SIG-M5 treated with dmso at 0.1 percent for 504 hours (cell line): ENCODE results near the gene HBEGF.

ENCODE experiments used
- DNase-seq: peaks from one replicate; lab custom pipeline; 2025; ENCODE audit not compliant: unreplicated experiment; lab: John Stamatoyannopoulos, UW

Gene HBEGF

GRCh38 chr5:140346348-140347221 lies at the start of gene HBEGF:
TSS of gene HBEGF (minus strand) at chr5:140346603. CDS start at chr5:140346328, 275 bp downstream.
- peak; percentile 55 for DNase-seq

DNA sequence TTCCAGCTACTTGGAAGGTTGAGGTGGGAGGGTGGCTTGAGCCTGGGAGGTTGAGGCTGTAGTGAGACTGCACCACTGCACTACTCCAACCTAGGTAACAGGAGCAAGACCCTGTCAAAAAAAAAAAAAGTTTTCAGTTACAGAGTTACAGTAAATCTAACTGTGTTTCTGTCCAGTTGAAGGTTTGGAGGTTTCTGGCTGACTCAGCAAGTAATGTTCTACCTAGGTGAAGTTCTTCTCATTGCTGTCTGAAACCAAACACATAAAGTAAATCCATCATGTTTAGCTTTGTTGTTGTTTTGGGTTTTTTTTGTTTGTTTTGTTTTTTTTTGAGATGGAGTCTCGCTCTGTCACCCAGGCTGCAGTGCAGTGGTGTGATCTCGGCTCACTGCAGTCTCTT lies 47.3 kb upstream of the HBEGF start:
- DNase-seq: no peak

- DNase-seq: no peak
These were observed 45.3 kb upstream of the HBEGF start for GRCh38 chr5:140391732-140392131.

DNA sequence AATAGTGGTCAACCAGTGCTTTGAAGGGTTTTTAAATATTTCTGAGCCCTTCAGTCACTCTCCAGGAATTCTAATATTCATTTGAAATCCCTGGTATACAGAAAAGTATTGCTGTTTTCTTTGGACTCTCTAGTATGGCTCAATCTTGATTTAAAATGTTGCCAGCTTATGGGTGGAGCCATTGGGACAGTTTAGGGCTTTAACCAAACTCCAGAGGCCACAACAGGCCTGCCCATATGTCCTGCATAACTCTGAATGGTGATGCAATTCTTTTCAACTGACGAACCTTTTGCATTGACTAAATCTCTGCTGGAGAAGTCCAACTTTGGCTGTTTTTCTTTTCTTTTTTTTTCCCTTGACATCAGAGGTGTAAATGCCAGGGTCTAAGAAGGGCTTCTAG lies 44.9 kb upstream of the HBEGF start:
- DNase-seq: no peak

- no peak for DNase-seq
These were observed 41.6 kb upstream of the HBEGF start for GRCh38 chr5:140388052-140388451.

GRCh38 chr5:140383300-140383699 lies 36.9 kb upstream of the HBEGF start:
- DNase-seq: no peak

DNA sequence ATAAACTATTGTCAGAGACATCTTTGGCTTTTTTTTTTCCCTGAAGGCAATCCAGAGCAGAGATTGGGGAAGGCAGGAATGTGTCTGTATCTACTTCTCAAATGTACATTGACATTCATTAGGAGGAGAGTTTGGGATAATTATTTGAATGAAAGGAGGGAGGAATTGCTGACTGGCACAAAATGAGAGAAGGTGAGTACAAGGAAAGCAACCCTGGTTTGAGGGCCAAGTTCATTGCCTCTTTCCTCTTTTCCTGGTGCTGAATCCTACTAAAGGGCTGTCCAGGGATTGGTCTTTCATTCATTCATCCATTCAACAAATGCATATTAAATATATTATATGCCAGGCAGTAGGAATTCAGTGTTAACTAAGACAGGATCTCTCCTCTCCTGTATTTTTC lies 36.5 kb upstream of the HBEGF start:
- DNase-seq: no peak

GRCh38 chr5:140381972-140382371 lies 35.6 kb upstream of the HBEGF start:
- no peak for DNase-seq

- DNase-seq: no peak
These were observed 34.9 kb upstream of the HBEGF start for GRCh38 chr5:140381351-140381750.

GRCh38 chr5:140372971-140373487 lies 26.6 kb upstream of the HBEGF start:
- DNase-seq: peak; percentile 14

DNA sequence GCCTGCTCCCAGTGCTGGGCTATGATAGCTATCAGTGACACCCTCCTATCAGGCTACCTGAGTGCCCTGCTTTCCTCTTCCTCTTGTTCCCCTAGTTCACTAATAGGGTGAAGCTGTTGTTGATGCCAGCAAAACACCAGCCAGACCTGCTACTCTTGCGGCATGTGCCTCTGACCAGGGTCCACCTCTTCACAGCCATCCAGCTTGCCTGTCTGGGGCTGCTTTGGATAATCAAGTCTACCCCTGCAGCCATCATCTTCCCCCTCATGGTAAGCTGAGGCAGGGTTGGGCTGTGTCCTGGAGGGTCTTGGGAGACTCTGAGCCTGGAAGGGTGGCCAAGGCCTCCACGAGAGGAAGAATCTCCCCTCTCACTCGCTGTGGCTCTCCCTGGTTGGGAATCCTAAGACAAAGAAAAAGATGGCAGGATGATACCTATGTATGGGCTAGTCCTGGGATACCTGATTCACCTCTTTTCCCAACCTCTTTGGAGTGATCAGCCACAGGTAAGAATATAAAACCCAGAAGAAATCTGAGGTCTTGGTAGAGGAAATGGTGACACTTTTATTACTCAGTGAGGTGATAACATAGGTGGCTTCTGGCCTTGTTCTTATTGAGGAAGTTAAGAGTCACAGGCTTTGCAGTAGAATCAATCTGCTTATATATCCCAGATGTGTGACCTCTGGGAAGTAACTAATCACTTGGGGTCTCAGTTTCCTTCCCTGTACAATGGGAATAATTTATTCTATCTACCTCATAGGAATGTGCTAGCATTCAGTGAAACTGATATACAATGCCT lies 25.2 kb upstream of the HBEGF start:
- no peak for DNase-seq

- DNase-seq: no peak
These were observed 21.0 kb upstream of the HBEGF start for GRCh38 chr5:140367256-140368013.

DNA sequence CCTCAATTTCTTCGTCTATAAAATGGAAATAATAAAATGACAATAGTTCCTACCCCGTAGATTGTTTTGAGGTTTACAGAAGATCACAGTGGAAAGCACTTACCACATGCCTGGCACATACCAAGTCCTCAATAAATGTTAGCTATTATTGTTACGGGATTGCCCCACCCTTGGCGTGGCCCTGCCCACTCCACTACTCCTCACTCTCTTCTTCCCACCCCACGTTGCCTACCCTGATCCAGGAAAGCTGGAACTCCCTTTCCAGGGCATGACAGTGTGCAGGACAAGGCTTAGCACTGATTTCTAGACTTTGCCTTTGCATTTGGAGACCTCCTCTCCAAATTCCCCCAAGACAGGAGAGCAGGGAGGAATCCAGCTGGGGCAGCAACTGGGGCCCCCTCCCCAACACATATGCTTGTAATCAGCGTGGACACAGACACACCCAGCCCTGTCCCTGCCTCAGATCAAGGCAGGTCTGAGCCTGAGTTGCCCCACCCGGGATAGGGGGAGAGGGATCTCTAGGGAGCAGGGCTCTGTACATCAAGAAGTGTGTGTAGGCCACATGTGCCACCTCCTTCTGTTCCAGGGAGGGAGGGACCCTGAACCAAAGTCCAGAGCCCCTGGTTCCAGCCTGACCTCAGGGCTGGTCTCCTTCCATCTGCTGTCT lies 20.3 kb upstream of the HBEGF start:
- no peak for DNase-seq

GRCh38 chr5:140365941-140366340 lies 19.5 kb upstream of the HBEGF start:
- DNase-seq: no peak

- DNase-seq: no peak
These were observed 18.9 kb upstream of the HBEGF start for GRCh38 chr5:140365282-140365681.

DNA sequence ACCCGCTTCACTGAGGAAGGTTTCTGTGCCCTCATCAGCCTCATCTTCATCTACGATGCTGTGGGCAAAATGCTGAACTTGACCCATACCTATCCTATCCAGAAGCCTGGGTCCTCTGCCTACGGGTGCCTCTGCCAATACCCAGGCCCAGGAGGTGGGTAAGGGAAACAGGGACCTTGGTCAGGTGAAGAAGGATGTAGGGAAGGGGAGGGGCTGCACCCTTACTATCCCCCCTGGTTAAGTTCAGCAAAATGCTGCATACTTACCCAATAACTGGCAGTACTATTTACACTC lies 18.0 kb upstream of the HBEGF start:
- DNase-seq: no peak

- DNase-seq: no peak
These were observed 17.4 kb upstream of the HBEGF start for GRCh38 chr5:140363631-140364471.

GRCh38 chr5:140362875-140363630 lies 16.6 kb upstream of the HBEGF start:
- DNase-seq: peak; percentile 59

- no peak for DNase-seq
These were observed 15.9 kb upstream of the HBEGF start for GRCh38 chr5:140362311-140362710.
